SKM-1 (cell line): Measurements from ENCODE around the gene ZNF383.
"Not testable (repeated sequence)": the region's sequence is repeated elsewhere in the genome, so short reads cannot be mapped to it uniquely, and the experiment has no call there.

Source experiments
- DNase-seq: peaks from one replicate; lab custom pipeline; 2025; ENCODE audit not compliant: unreplicated experiment; lab: John Stamatoyannopoulos, UW

The ZNF383 gene

GRCh38 chr19:37217775-37218591 is at the start of gene ZNF383:
TSS of gene ZNF383 (plus strand) at chr19:37218214. CDS start at chr19:37230454, 12,240 bp downstream.
- DNase-seq = peak; percentile 83

- peak; percentile 98 for DNase-seq
These were observed 45.3 kb upstream of the ZNF383 start, which contains the start of gene ZNF585A for GRCh38 chr19:37172368-37173366. TSS of gene ZNF585A (minus strand) at chr19:37172695. CDS start at chr19:37169910, 2,785 bp downstream.

- not testable (repeated sequence) for DNase-seq
These were observed 31.9 kb upstream of the ZNF383 start for GRCh38 chr19:37186071-37186470.

GRCh38 chr19:37195248-37195647 is 22.8 kb upstream of the ZNF383 start:
- DNase-seq = not testable (repeated sequence)

DNA sequence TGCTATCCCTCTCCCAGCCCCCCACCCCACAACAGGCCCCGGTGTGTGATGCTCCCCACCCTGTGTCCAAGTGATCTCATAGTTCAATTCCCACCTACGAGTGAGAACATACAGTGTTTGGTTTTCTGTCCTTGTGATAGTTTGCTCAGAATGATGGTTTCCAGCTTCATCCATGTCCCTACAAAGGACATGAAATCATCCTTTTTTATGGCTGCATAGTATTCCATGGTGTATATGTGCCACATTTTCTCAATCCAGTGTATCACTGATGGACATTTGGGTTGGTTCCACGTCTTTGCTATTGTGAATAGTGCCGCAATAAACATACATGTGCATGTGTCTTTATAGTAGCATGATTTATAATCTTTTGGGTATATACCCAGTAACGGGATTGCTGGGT is 20.9 kb upstream of the ZNF383 start:
- not testable (repeated sequence) for DNase-seq

DNA sequence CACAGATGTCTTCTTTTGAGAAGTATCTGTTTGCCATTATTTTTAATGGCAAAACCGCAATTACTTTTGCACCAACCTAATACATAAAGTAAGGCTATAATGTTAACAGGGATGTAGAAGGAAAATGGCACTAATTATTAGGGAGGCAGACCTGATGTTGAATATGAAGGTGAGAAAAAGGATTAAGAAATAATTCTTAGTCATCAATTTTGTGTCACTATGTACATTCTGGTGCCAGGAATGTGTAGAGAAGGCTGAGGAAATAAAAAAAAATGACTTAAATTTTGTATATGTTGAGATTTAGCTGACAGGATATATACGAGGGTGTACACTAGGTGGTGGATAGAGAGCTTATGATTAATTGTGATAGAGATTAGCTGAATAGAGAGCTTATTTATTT is 20.2 kb upstream of the ZNF383 start:
- no peak for DNase-seq

DNA sequence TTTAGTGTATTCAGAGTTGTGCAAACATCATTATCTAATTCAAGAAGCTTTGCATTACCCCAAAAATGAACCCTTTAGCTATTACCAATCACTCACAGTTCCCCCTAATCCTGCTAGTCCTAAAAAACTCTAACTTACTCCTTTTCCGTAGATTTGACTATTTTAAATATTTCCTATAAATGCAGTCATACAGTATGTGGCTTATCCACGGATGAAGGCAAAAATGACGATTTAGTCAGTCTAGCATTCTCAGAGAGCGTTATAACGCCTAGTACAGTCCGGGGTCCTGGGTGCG is 587 bp upstream of the ZNF383 start:
- peak; percentile 67 for DNase-seq

GRCh38 chr19:37218592-37218935 is 550 bp downstream of the ZNF383 start:
- DNase-seq = no peak

GRCh38 chr19:37220383-37220782 is 2.4 kb downstream of the ZNF383 start:
- DNase-seq = no peak

DNA sequence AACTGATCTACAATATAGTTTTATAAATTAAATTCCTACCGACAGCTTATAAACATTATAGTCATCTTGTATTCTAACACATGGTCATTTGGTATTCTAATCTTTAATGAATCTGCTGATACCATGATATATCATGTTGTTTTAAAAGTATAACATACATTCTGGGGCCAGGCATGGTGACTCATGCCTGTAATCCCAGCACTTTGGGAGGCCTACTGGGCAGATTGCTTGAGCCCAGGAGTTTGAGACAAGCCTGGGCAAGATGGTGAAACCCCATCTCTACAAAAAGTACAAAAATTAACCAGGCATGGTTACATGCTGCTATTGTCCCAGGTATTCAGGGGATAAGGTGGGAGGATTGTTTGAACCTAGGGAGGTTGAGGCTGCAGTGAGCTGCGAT is 3.1 kb downstream of the ZNF383 start:
- no peak for DNase-seq

DNA sequence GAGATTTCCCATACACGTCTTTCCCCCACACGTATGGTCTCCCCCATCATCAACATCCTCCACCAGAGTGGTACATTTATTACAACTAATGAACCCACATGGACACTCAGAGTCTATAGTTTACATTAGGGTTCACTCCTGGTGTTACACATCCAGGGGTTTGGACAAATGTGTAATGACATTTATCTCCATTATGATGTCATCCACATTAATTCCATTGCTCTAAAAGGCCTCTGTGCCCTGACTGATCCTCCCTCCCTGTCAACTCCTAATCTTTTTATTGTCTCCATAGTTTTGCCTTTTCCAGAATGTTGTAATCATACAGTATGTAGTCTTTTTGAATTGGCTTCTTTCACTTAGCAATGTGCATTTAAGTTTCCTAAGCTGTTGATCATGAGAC is 8.2 kb downstream of the ZNF383 start:
- DNase-seq = no peak

DNA sequence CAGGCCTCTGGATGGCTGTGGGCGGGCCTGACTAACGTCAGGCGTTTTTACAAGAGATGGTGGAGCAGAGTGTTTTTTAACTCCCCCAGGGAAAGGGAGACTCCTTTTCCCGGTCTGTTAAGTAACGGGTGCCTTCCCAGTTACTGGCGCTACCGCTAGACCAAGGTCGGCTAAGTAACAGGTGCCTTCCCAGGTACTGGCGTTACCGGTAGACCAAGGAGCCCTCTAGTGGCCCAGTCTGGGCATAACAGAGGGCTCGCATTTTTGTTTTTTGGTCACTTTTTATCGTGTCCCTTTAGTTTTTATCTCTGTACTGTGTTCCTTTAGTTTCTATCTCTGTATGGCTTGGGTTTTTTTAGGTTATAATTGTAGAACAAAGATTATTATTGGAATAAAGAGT is 10.0 kb downstream of the ZNF383 start:
- DNase-seq = no peak

DNA sequence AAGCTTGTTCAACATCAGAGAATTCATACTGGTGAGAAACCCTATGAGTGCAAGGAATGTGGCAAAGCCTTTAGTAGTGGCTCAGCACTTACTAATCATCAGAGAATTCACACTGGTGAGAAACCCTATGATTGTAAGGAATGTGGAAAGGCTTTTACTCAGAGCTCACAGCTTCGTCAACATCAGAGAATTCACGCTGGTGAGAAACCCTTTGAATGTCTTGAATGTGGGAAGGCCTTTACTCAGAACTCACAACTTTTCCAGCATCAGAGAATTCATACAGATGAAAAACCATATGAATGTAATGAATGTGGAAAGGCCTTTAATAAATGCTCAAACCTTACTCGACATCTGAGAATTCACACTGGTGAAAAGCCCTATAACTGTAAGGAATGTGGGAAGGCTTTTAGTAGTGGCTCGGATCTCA is 25.2 kb downstream of the ZNF383 start:
- DNase-seq = no peak

GRCh38 chr19:37251308-37252229 is 33.6 kb downstream of the ZNF383 start:
- DNase-seq = no peak

DNA sequence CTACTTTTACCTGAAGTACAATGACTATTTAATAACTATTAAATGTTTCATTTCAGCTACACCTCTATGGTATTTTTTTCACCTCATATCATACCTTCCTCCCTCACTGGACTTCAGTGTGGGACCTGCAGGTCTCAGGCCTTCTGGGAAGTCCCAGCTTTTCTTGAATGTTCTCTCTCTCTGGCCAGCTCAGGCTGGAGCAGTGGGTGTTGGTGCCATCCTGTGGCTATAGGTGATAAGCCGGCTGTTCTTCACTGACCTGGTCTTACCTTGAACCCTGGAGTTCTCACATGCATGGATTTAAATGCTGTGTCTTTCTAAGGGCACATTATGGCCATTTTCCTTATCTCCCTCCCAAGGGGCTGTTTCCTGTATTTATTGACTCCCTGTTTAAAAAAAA is 45.0 kb downstream of the ZNF383 start:
- DNase-seq = not testable (repeated sequence)

- not testable (repeated sequence) for DNase-seq
These were observed 49.0 kb downstream of the ZNF383 start for GRCh38 chr19:37267005-37267404.

GRCh38 chr19:37267755-37268154 is 49.7 kb downstream of the ZNF383 start:
- not testable (repeated sequence) for DNase-seq

GRCh38 chr19:37280656-37281055 is 62.6 kb downstream of the ZNF383 start:
- not testable (repeated sequence) for DNase-seq

- not testable (repeated sequence) for DNase-seq
These were observed 66.0 kb downstream of the ZNF383 start for GRCh38 chr19:37284020-37284419.

DNA sequence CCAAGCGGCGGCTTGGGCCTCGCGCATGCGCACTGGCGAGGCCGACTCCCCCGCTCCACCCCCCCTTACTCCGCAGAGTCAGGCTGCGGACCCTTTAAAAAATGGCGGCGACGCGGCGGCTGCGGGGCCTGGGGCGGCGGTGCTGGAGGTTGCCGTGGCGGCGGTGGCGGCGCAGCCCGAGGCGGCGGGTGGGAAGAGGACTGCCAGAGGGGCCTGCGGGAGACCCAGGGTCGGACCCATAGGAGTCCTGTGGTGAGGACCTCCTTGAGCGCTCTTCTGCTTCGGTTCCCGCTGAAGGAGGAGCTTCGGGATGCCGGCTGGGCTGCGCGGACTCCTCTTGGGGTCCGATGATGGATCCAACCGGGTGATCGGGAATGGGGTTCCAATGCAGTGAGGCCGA is 71.2 kb downstream of the ZNF383 start:
- not testable (repeated sequence) for DNase-seq
